Karpas-422 (cell line): ENCODE data around the gene HNRNPH3. TPM values are rescaled to one million over a fixed set of nuclear protein-coding genes. Genes with fewer than 3 reads are reported as not detected.

ENCODE experiments used
- DNase-seq: peaks from one replicate; pipeline ENCODE4 v3.0.0-alpha.2; 2015
- H2AFZ ChIP-seq: fragments of 200-600 bp; sonication (generic); 2 replicates; pipeline ENCODE4 v1.6.1; 2014; ENCODE audit warnings: antibody characterized with exemption, low read length, mixed read lengths
- H3K27ac ChIP-seq: fragments of 200-600 bp; sonication (generic); 2 replicates; pipeline ENCODE4 v1.5.1; 2014; ENCODE audit warnings: mild to moderate bottlenecking, low read length, moderate library complexity
- H3K27me3 ChIP-seq: fragments of 200-600 bp; sonication (generic); 2 replicates; pipeline ENCODE4 v1.6.1; 2014; ENCODE audit warnings: low read length, mixed read lengths
- H3K36me3 ChIP-seq: fragments of 200-600 bp; sonication (generic); 2 replicates; pipeline ENCODE4 v1.6.1; 2014; ENCODE audit warnings: low read length, mixed read lengths; ENCODE audit not compliant: insufficient read depth
- H3K4me1 ChIP-seq: fragments of 200-600 bp; sonication (generic); 2 replicates; pipeline ENCODE4 v1.6.1; 2014; ENCODE audit warnings: mild to moderate bottlenecking, low read length, mixed read lengths
- H3K4me2 ChIP-seq: fragments of 200-600 bp; sonication (generic); 2 replicates; pipeline ENCODE4 v1.6.1; 2014; ENCODE audit warnings: low read length, low read depth, mild to moderate bottlenecking; ENCODE audit not compliant: poor library complexity, severe bottlenecking
- H3K4me3 ChIP-seq: fragments of 200-600 bp; sonication (generic); 2 replicates; pipeline ENCODE4 v1.5.1; 2014; ENCODE audit warnings: mild to moderate bottlenecking, antibody characterized with exemption, low read length, mixed read lengths
- H3K79me2 ChIP-seq: fragments of 200-600 bp; sonication (generic); 2 replicates; pipeline ENCODE4 v1.6.1; 2014; ENCODE audit warnings: mild to moderate bottlenecking, low read length, mixed read lengths
- H3K9ac ChIP-seq: fragments of 200-600 bp; sonication (generic); 2 replicates; pipeline ENCODE4 v1.6.0; 2014; ENCODE audit warnings: low read length
- H3K9me2 ChIP-seq: fragments of 200-600 bp; sonication (generic), shearing (Covaris generic); replicated peaks from 2 replicates; pipeline ENCODE4 v1.6.0; 2014; ENCODE audit warnings: mild to moderate bottlenecking, low read length, moderate library complexity; ENCODE audit not compliant: insufficient read depth
- H3K9me3 ChIP-seq: fragments of 300-700, 200-600 bp; sonication (generic); 2 replicates; pipeline ENCODE4 v1.6.1; 2014; ENCODE audit warnings: low read length, mixed read lengths
- H4K20me1 ChIP-seq: fragments of 200-600 bp; sonication (generic); 2 replicates; pipeline ENCODE4 v1.6.1; 2014; ENCODE audit warnings: mild to moderate bottlenecking, antibody characterized with exemption, low read length, low read depth; ENCODE audit not compliant: insufficient read depth
- total RNA-seq: library from RNA; depleted of rRNA; stranded (reverse); fragments of >200 nt; shearing (Covaris generic); gene quantifications from 2 replicates; pipeline ENCODE4 v1.2.3, GENCODE V29; 2014; ENCODE audit warnings: low replicate concordance

HNRNPH3 gene
- total RNA-seq, 1 experiment from 2014 or later = 24.1 TPM

DNA sequence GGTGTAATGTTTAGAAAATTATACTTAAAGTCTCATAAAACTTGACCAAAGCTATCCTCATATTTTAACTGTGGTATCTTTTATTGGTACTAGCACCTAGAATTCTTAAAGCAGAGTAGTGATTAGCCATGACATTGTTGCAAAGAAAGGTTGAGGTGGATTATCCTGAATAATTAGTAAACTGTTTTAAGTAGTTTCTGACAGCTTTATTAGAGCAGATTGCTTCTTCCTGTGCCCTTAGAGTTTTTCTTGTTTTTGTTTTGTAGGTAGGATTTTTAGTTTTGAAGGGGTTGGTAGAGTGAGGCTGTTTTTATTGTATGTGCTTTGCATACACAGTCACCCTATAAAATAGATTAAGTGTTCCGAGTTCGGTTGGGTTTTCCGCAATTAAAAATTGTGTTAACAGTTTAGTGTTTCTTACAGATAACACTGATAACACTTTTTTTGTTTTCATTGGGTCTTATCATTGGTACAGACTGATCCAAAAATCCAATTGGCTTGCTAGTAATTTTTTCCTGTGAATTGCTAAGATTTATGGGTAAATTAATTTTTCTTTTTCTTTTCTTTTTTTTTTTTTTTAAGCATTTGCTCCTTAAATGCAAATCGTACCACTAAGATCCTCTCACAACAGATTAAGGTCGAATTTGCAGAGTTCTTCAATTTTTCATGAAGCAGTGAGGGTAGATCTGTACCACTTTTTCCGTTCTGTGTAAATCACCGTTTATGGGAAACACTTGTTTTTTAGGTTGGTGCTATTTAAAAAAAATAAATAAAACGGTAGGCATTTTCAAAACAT lies 3.0 kb downstream of the HNRNPH3 start:
- Histone ChIP-seq H3K79me2 (peaks cover 80% of the 10 kb centered on the region), H3K9me3 (no peaks in the 10 kb centered on the region), H3K4me2 (peak overlapping the region; percentile 94), H3K9ac (peak overlapping the region; percentile 96), H3K27ac (peak overlapping the region; percentile 88; the same call in 1 of the 2 replicates), H3K9me2 (no peaks in the 10 kb centered on the region), H4K20me1 (peaks cover 61% of the 10 kb centered on the region), H3K4me1 (peaks cover 47% of the 10 kb centered on the region), H2AFZ (no peak overlapping the region), H3K27me3 (no peaks in the 10 kb centered on the region), H3K4me3 (peak overlapping the region; percentile 88), H3K36me3 (peaks cover 65% of the 10 kb centered on the region)
- no peak for DNase-seq

DNA sequence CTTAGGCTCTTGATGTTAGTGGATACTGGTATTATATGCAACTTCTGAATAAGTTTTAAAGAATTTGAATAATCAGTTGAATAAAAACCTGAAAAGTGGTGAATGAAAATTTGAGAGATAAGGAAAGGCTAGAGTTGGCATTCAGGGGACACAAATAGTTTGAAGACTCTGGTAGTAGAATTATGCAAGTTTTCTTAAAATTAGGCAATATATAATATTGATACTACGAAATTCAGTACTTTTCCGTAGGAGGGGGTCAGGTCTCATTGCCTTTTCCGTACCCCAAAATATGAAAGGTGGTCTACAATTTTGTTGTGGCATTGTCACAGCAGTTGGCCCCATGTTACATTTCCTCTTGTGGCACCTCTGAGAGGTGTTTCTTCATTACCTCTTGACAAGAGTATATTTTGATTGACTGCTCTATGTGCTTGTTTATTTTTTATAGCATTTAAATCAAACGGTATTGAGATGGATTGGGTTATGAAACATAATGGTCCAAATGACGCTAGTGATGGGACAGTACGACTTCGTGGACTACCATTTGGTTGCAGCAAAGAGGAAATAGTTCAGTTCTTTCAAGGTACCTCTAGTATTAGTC lies 5.0 kb downstream of the HNRNPH3 start:
- Histone ChIP-seq H3K36me3 (peaks cover 84% of the 10 kb centered on the region), H4K20me1 (peaks cover 65% of the 10 kb centered on the region), H3K4me1 (peaks cover 37% of the 10 kb centered on the region), H3K4me3 (no peak overlapping the region), H2AFZ (no peak overlapping the region), H3K4me2 (peak overlapping the region; percentile 94), H3K9ac (no peak overlapping the region), H3K9me2 (no peaks in the 10 kb centered on the region), H3K27ac (no peak overlapping the region), H3K27me3 (no peaks in the 10 kb centered on the region), H3K79me2 (peaks cover 99% of the 10 kb centered on the region), H3K9me3 (no peaks in the 10 kb centered on the region)
- DNase-seq = no peak

DNA sequence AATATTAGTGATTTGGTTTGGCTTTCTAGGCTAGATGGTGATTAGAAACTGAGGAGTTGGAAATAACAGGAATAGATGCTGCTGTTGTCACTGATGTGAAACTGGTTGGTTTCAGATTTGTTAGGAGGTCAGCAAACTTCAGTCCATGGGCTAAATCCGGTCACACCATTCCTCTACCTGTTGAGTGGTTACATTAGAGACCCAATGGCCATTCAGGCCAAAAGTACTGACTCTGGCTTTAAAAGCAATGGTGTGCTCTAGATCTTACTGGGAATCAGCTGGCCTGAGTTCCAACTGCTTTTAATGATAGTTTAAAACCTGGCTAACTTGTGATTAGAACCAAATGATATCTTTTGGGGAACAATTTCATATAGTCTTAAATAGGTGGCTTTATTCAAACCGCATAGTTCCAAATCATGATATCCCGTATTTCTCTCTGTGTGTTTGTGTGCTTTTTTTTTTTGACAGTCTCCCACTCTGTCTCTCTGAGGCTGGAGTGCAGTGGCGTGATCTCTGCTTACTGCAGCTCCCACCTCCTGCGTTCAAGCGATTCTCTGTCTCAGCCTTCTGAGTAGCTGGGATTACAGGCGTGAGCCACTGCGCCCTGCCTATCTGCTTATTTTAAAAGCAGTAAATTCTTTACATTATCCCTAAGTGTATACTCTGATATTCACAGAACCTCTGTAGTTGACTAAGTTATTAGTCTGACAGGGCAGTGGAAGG lies 8.7 kb downstream of the HNRNPH3 start:
- no peak overlapping the region for H3K4me3 ChIP-seq
- H3K9me2 ChIP-seq = no peaks in the 10 kb centered on the region
- H3K4me2 ChIP-seq = no peak overlapping the region
- H3K9me3 ChIP-seq = no peaks in the 10 kb centered on the region
- peaks cover 91% of the 10 kb centered on the region for H3K36me3 ChIP-seq
- H3K27ac ChIP-seq = no peak overlapping the region
- H3K4me1 ChIP-seq = peaks cover 16% of the 10 kb centered on the region
- peaks cover 67% of the 10 kb centered on the region for H3K79me2 ChIP-seq
- no peak for DNase-seq
- H4K20me1 ChIP-seq = peaks cover 33% of the 10 kb centered on the region
- H2AFZ ChIP-seq = no peak overlapping the region
- no peaks in the 10 kb centered on the region for H3K27me3 ChIP-seq
- H3K9ac ChIP-seq = no peak overlapping the region

DNA sequence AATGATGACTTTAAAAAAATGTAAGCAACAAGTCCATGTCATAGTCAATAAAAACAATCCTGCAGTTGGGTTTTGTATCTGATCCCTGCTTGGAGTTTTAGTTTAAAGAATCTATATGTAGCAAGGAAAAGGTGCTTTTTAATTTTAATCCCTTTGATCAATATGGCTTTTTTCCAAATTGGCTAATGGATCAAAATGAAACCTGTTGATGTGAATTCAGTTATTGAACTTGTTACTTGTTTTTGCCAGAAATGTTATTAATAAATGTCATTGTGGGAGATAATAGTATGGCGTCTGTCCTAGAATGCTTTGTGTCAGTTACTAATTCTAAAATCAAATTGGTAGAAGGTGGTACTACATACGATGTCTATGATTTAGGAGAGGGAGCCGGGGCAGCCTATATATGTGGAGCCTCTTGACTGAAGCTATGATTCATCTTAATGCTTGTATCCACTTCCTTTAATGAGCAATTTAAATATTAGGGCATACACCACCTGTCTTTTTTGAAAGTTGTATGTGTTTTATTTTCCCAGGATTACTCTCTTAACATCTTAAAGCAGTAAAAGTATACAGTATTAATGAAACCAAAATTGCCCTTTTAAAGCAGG lies 11.1 kb downstream of the HNRNPH3 start:
- peaks cover 42% of the 10 kb centered on the region for H3K79me2 ChIP-seq
- H3K27me3 ChIP-seq = no peaks in the 10 kb centered on the region
- no peak overlapping the region for H3K4me3 ChIP-seq
- H2AFZ ChIP-seq = no peak overlapping the region
- H3K36me3 ChIP-seq = peaks cover 80% of the 10 kb centered on the region
- no peak for DNase-seq
- H3K9me2 ChIP-seq = no peaks in the 10 kb centered on the region
- H3K9me3 ChIP-seq = no peaks in the 10 kb centered on the region
- H3K4me1 ChIP-seq = no peaks in the 10 kb centered on the region
- no peak overlapping the region for H3K4me2 ChIP-seq
- H4K20me1 ChIP-seq = peaks cover 13% of the 10 kb centered on the region
- no peak overlapping the region for H3K27ac ChIP-seq
- no peak overlapping the region for H3K9ac ChIP-seq

DNA sequence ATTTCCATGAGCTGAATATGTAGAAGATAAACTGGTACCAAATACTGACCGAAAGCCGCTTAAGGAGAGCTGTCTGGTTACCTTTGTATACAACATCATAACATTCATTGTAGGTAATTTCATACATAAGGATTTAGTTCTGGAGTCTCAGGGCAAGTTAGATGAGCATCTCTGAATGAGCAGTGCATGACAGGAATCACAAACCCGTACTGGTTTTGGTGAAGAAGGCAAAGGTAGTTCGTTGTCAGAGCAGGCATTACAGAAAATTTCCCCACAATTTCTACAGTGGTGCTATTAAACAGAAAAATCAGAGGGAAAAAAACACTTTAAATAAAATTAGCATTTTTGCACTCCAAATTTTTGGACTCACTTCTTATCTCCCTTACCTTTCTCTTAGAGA lies 13.8 kb downstream of the HNRNPH3 start:
- Histone ChIP-seq H4K20me1 (0 out of 2 replicates have a peak, but pooled peaks cover 4% of the 10 kb centered on the region), H3K4me1 (no peaks in the 10 kb centered on the region), H3K27ac (no peak overlapping the region), H3K9me2 (no peaks in the 10 kb centered on the region), H3K36me3 (peaks cover 55% of the 10 kb centered on the region), H3K9me3 (no peaks in the 10 kb centered on the region), H3K4me3 (no peak overlapping the region), H3K9ac (no peak overlapping the region), H3K4me2 (no peak overlapping the region), H3K79me2 (peaks cover 17% of the 10 kb centered on the region), H2AFZ (no peak overlapping the region), H3K27me3 (no peaks in the 10 kb centered on the region)
- DNase-seq = no peak

DNA sequence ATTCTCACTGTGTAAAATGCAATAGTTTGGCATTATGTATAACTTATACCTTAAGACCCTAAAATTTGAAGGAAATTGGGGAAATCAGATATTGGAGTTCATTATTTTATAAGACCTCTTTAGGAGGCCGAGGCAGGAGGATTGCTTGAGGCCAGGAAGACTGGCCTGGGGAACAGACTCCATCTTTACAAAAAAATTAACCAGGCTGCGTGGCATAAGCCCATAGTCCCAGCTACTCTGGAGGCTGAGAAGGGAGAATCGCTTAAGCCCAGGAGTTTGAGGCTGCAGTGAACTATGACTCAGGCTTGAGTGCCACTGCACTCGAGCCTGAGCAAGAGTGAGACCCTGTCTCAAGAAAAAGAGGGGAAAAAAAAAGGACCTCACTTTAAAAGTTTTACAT lies 14.9 kb downstream of the HNRNPH3 start:
- Histone ChIP-seq H3K36me3 (peaks cover 44% of the 10 kb centered on the region), H3K27me3 (no peaks in the 10 kb centered on the region), H3K4me3 (no peak overlapping the region), H3K27ac (no peak overlapping the region), H2AFZ (no peak overlapping the region), H3K9me2 (no peaks in the 10 kb centered on the region), H3K79me2 (peaks cover 5% of the 10 kb centered on the region; the same call in 1 of the 2 replicates), H4K20me1 (no peaks in the 10 kb centered on the region), H3K4me2 (no peak overlapping the region), H3K9me3 (no peaks in the 10 kb centered on the region), H3K4me1 (no peaks in the 10 kb centered on the region), H3K9ac (no peak overlapping the region)
- no peak for DNase-seq

DNA sequence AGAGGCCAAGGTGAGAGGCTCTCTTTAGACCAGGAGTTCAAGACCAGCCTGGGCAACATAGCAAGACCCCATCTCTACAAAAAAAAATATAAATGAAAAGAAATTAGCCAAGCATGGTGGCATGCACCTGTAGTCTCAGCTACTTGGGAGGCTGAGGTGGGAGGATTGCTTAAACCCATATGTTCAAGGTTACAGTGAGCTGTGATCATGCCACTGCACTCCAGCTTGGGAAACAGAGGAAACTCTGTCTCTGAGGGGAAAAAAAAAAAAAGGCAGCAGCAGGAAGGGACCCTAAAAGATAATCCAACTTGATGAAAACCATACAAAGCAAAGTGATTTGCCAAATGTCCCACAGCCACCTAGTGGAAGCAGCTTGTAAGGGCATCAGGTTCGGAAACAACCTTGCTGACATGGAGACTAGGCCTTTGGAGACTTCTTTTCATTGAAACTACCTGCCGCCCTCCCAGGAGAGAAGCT lies 16.4 kb downstream of the HNRNPH3 start:
- Histone ChIP-seq H3K9me3 (no peaks in the 10 kb centered on the region), H3K79me2 (no peaks in the 10 kb centered on the region), H3K36me3 (peaks cover 31% of the 10 kb centered on the region), H3K4me3 (no peak overlapping the region), H3K9ac (no peak overlapping the region), H3K4me2 (no peak overlapping the region), H4K20me1 (no peaks in the 10 kb centered on the region), H3K27me3 (no peaks in the 10 kb centered on the region), H2AFZ (no peak overlapping the region), H3K9me2 (no peaks in the 10 kb centered on the region), H3K27ac (no peak overlapping the region), H3K4me1 (no peaks in the 10 kb centered on the region)
- DNase-seq = peak; percentile 83

DNA sequence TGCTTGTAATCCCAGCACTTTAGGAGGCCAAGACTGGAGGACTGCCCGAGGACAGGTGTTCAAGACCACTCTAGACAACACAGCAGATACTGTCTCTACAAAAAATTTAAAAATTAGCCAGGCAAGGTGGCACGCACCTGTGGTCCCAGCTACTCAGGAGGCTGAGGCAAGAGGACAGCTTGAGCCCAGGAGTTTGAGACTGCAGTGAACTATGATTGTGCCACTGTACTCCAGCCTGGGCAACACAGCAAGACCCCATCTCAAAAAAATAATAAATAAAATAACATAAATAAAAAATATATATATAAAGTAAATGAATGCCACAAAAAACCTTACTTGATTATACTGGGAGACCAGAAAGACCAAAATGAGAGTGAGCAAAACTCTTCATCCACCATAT lies 21.7 kb downstream of the HNRNPH3 start:
- Histone ChIP-seq H3K4me1 (no peaks in the 10 kb centered on the region), H2AFZ (no peak overlapping the region), H3K79me2 (no peaks in the 10 kb centered on the region), H3K27me3 (no peaks in the 10 kb centered on the region), H3K9me2 (no peaks in the 10 kb centered on the region), H3K4me2 (no peak overlapping the region), H3K9ac (no peak overlapping the region), H3K36me3 (peaks cover 6% of the 10 kb centered on the region), H4K20me1 (no peaks in the 10 kb centered on the region), H3K4me3 (no peak overlapping the region), H3K27ac (no peak overlapping the region), H3K9me3 (no peaks in the 10 kb centered on the region)
- no peak for DNase-seq
